ENCODE measurements around the gene PTRHD1. TPM values are rescaled to one million over a fixed set of nuclear protein-coding genes. Genes with fewer than 3 reads are reported as not detected.

PTRHD1 gene
- total RNA-seq (2021), result 33.4 and 34.9 TPM in 2 replicates
- percentile 71 among the genes with signal in this experiment for Bru-seq, nascent RNA
- BruChase-seq, experiment 1, labeled RNA remaining after a 2-hour chase, result percentile 57 among the genes with signal in this experiment
- percentile 76 among the genes with signal in this experiment for BruChase-seq, experiment 2, labeled RNA remaining after a 6-hour chase
- long read RNA-seq, transcript PTRHD1-201 (2 exons, 1,105 nt), result major isoform, 54 of 54 reads
- long read RNA-seq, partial matches to known transcripts, result 0 of 54 reads
- long read RNA-seq, other reads (novel, unspliced or antisense), result 0 of 54 reads

DNA sequence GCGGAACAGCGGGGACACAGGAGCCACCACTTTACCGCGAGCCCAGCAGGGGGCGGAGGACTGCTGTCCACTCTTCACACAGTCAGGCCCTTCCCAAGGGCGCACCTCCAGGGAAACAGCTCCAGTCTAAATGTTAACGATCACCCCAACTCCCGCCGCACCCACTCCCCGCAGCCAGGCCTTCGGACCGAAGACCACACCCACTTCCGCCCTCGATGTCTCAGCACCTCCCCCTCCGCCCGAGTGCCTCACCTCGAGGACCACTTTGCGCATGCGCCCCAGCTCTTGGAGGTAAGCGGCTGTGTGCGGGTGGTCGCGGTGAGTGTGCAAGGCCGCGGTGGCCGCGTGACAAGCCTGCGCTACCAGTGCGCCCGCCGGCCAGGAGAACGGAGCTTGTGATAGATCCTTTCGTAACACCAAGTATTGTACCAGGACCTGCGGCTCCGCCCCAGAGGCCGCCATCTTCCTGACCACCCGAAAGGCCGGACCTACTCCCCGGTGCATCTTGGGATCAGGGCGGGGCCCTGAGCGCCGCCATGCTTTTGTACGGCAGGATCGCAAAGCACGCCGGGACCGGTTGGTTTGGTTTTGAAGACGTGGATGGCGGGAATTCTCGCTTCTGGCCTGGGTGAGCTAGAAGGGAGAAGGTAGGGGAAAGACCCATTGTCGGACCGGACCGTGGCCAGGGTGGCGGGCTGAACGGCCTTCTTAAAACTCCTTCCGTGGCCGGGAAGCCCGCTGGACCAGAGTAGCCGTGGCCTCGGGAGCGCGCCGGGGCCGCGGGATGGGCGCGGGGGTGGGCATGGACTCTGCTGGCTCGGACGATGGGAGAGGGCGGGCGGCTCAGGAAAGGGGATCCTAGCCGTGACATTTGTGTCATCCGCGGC, at the start of gene PTRHD1, which contains the start of gene CENPO:
Gene PTRHD1, minus strand, starts transcription at position 518 of the 887 bp plus-strand sequence. Its CDS starts 14 bp downstream, at position 504.
Gene CENPO, plus strand, starts transcription at position 552 of the 887 bp plus-strand sequence. CDS start 495 bp downstream, outside the sequence.
- TF ChIP-seq CTCF (conservative IDR thresholded peaks at IDR 0.05; ENCODE audit: low read depth, low read length), result peak; percentile 38; the same call in 1 of the 2 replicates
- TF ChIP-seq EZH2 (IDR thresholded peaks at IDR 0.05; ENCODE audit: borderline replicate concordance, low read depth, low read length, poor library complexity, severe bottlenecking), result no peak
- H3K36me3 ChIP-seq (ENCODE audit: insufficient read depth, low read length, poor library complexity, severe bottlenecking), result peaks cover 29% of the 10 kb centered on the region
- no peaks in the 10 kb centered on the region for H3K27me3 ChIP-seq (replicated peaks; ENCODE audit: insufficient read depth, low read depth, low read length, poor library complexity)
- peak within 1 kb of the TSS; percentile 99 for H3K27ac ChIP-seq (ENCODE audit: low read depth, low read length, poor library complexity, severe bottlenecking)
- peak; percentile 98 for DNase-seq (ENCODE audit: low spot score)
- POLR2A ChIA-PET (ENCODE audit: low non-redundant PET), result no interaction called here
- CTCF ChIA-PET, result no interaction called here
- BruUV-seq (replicated peaks), result no TSS peak
- intact Hi-C loops (cut with micrococcal nuclease; ENCODE audit: unreplicated experiment), result loop anchor here (2.0 kb wide), 1 partner anchor 302 kb away; the partner anchor contains the start of gene NCOA1
- no peaks in the 10 kb centered on the region for H3K9me3 ChIP-seq (ENCODE audit: low read depth, low read length, poor library complexity, severe bottlenecking)
- H3K4me1 ChIP-seq (ENCODE audit: insufficient read depth, low read length, poor library complexity, severe bottlenecking), result peaks cover 23% of the 10 kb centered on the region
- peak within 1 kb of the TSS; percentile 92 for H3K4me3 ChIP-seq (ENCODE audit: low read depth, low read length, poor library complexity, severe bottlenecking)

DNA sequence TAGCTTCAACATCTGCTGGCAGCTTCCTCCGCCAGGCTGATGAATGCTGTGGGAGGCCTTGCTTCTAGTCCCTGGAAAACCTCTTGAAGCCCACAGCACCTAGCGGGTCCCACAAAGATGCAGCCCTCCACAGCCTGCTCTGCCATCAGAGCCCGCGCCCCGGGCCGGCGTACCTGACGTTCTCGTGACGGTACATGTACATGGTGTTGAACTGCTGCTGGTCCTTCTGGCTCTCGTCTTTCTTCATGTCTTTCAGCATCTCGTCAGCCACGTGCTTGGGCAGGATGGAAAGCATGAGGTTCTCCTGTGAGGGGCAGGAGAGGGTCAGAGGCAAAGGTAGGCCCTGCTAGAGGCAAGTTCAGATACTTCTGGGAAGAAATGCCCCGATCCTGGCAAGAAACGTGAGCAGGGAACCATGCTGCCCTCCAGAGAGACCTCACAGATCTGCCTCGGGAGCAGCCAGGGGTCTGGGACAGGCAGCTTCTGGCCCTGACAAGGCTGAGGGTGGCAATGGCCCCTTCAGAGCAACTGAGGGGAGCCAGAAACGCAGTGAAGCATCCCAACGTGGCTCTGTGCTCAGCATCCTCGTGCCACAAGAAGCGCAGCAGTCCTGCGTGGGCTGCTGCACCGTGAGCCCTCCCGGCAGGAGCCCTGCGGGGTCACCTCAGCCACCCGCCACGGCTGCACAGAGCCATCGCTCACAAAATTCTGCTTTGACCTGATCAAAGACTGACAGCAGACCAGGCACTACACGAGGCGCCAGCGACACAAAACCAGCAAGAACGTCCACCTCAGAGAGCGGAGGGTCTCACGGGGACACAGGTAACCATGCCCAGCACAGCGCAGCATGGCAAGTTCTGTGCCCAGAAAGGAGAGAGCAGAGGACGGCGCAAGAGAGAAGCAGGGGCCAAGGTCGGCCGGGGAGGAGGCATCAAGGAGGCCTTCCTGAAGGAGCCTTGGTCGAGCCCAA, 49.2 kb upstream of the PTRHD1 start:
- Histone ChIP-seq H3K36me3 (ENCODE audit: insufficient read depth, low read length, poor library complexity, severe bottlenecking) (no peaks in the 10 kb centered on the region), H3K4me1 (ENCODE audit: insufficient read depth, low read length, poor library complexity, severe bottlenecking) (no peaks in the 10 kb centered on the region), H3K4me3 (ENCODE audit: low read depth, low read length, poor library complexity, severe bottlenecking) (no peak overlapping the region), H3K27me3 (replicated peaks; ENCODE audit: insufficient read depth, low read depth, low read length, poor library complexity) (no peaks in the 10 kb centered on the region), H3K27ac (ENCODE audit: low read depth, low read length, poor library complexity, severe bottlenecking) (no peak overlapping the region), H3K9me3 (ENCODE audit: low read depth, low read length, poor library complexity, severe bottlenecking) (no peaks in the 10 kb centered on the region)
- ChIA-PET CTCF (no interaction called here), POLR2A (ENCODE audit: low non-redundant PET) (no interaction called here)
- no peak for TF ChIP-seq EZH2 (IDR thresholded peaks at IDR 0.05; ENCODE audit: borderline replicate concordance, low read depth, low read length, poor library complexity, severe bottlenecking)
- TF ChIP-seq CTCF (conservative IDR thresholded peaks at IDR 0.05; ENCODE audit: low read depth, low read length), result no peak
- intact Hi-C loops (cut with micrococcal nuclease; ENCODE audit: unreplicated experiment), result no loop called here
- DNase-seq (ENCODE audit: low spot score), result no peak
- BruUV-seq (replicated peaks), result no TSS peak
